HepG2 (cell line): ENCODE results near the gene NES. TPM values are rescaled to one million over a fixed set of nuclear protein-coding genes. Genes with fewer than 3 reads are reported as not detected.

Experiments
- HDAC1 ChIP-seq: sonication (generic); formaldehyde crosslinking; IDR thresholded peaks from 2 replicates; pipeline ENCODE4 v1.5.1; 2020; ENCODE audit warnings: mild to moderate bottlenecking, missing genetic modification reagents
- HOXA3 ChIP-seq: sonication (generic); formaldehyde crosslinking; IDR thresholded peaks from 2 replicates; pipeline ENCODE4 v1.5.0; 2020; ENCODE audit warnings: missing genetic modification reagents
- IRF2 ChIP-seq: IDR thresholded peaks from 2 replicates; pipeline ENCODE4 v1.6.1; 2018; ENCODE audit warnings: missing genetic modification reagents, missing compliant biosample characterization
- MIXL1 ChIP-seq: IDR thresholded peaks from 2 replicates; pipeline ENCODE4 v1.6.1; 2016
- RFX1 ChIP-seq: fragments of 450-650 bp; IDR thresholded peaks from 2 replicates; pipeline ENCODE4 v1.6.1; 2017
- RFX3 ChIP-seq: IDR thresholded peaks from 2 replicates; pipeline ENCODE4 v1.6.1; 2016; ENCODE audit warnings: missing biosample characterization, missing genetic modification reagents
- TP53 ChIP-seq: sonication (generic); formaldehyde crosslinking; conservative IDR thresholded peaks from 2 replicates; pipeline ENCODE4 v1.4.0; 2020; ENCODE audit warnings: missing genetic modification reagents
- ZNF282 ChIP-seq: fragments of 450-650 bp; IDR thresholded peaks from 2 replicates; pipeline ENCODE4 v1.6.1; 2018; ENCODE audit not compliant: partially characterized antibody
- ZNF451 ChIP-seq: sonication (generic); formaldehyde crosslinking; IDR thresholded peaks from 2 replicates; pipeline ENCODE4 v1.5.0; 2020; ENCODE audit warnings: mild to moderate bottlenecking, missing genetic modification reagents
- ZNF468 ChIP-seq: sonication (generic); formaldehyde crosslinking; IDR thresholded peaks from 2 replicates; pipeline ENCODE4 v1.8.0; 2022; ENCODE audit warnings: mild to moderate bottlenecking, moderate library complexity, missing genetic modification reagents
- ZNF530 ChIP-seq: sonication (generic); formaldehyde crosslinking; IDR thresholded peaks from 2 replicates; pipeline ENCODE4 v1.5.0; 2020; ENCODE audit warnings: low read depth, mild to moderate bottlenecking, missing genetic modification reagents
- ZNF607 ChIP-seq: sonication (generic); formaldehyde crosslinking; IDR thresholded peaks from 2 replicates; pipeline ENCODE4 v1.5.1; 2020; ENCODE audit warnings: missing genetic modification reagents, mild to moderate bottlenecking, borderline replicate concordance
- ZNF781 ChIP-seq: sonication (generic); formaldehyde crosslinking; IDR thresholded peaks from 2 replicates; pipeline ENCODE4 v1.5.1; 2020; ENCODE audit warnings: borderline replicate concordance, mild to moderate bottlenecking, missing genetic modification reagents; ENCODE audit errors: not compliant biosample characterization
- ZNF878 ChIP-seq: sonication (generic); formaldehyde crosslinking; IDR thresholded peaks from 2 replicates; pipeline ENCODE4 v1.8.1; 2023; ENCODE audit warnings: mild to moderate bottlenecking, missing genetic modification reagents, moderate library complexity
- ZZZ3 ChIP-seq: sonication (generic); formaldehyde crosslinking; IDR thresholded peaks from 2 replicates; pipeline ENCODE4 v1.4.0; 2020; ENCODE audit warnings: missing genetic modification reagents, mild to moderate bottlenecking, borderline replicate concordance
- polyA plus RNA-seq, 8 experiments: library from polyadenylated mRNA; depleted of rRNA in 3 of 8; stranded (reverse) in 7 of 8; unstranded in 1 of 8; fragments of >200 nt; fragmentation: Illumina TruSeq in 4 of 8; extraction: Trizol in 4 of 8; gene quantifications; 2 replicates each; pipeline versions ENCODE4 v1.2.1 to v1.2.3, GENCODE V29; 2011 to 2016; ENCODE audit warnings: low read depth in 4 of 8, missing spikeins in 1 of 8, mixed read lengths in 1 of 8; ENCODE audit not compliant: insufficient read depth in 1 of 8
- total RNA-seq, 5 experiments: library from RNA; depleted of rRNA; stranded (reverse); fragments of >200 nt; fragmentation: Illumina TruSeq; extraction: Trizol; gene quantifications; 2 replicates each; pipeline ENCODE4 v1.2.3, GENCODE V29; 2016; ENCODE audit warnings: low read depth in 1 of 5
- TF ChIP-seq, protein P1 (sequence below): sonication (generic); formaldehyde crosslinking; IDR thresholded peaks from 2 replicates; pipeline ENCODE4 v1.4.0; 2020; ENCODE audit warnings: missing genetic modification reagents, borderline replicate concordance
- TF ChIP-seq, protein P2 (sequence below): sonication (generic); formaldehyde crosslinking; IDR thresholded peaks from 2 replicates; pipeline ENCODE4 v1.4.0; 2020; ENCODE audit warnings: mild to moderate bottlenecking, missing genetic modification reagents
- TF ChIP-seq, protein P3 (sequence below): sonication (generic); formaldehyde crosslinking; IDR thresholded peaks from 2 replicates; pipeline ENCODE4 v1.5.1; 2020; ENCODE audit warnings: mild to moderate bottlenecking, missing genetic modification reagents, moderate library complexity

NES gene
- total and polyA plus RNA-seq, 2 of the 13 experiments (the other 11 are each of a cell fraction or from before 2014, with no cell fraction given), result 1.7 to 16.6 TPM

DNA sequence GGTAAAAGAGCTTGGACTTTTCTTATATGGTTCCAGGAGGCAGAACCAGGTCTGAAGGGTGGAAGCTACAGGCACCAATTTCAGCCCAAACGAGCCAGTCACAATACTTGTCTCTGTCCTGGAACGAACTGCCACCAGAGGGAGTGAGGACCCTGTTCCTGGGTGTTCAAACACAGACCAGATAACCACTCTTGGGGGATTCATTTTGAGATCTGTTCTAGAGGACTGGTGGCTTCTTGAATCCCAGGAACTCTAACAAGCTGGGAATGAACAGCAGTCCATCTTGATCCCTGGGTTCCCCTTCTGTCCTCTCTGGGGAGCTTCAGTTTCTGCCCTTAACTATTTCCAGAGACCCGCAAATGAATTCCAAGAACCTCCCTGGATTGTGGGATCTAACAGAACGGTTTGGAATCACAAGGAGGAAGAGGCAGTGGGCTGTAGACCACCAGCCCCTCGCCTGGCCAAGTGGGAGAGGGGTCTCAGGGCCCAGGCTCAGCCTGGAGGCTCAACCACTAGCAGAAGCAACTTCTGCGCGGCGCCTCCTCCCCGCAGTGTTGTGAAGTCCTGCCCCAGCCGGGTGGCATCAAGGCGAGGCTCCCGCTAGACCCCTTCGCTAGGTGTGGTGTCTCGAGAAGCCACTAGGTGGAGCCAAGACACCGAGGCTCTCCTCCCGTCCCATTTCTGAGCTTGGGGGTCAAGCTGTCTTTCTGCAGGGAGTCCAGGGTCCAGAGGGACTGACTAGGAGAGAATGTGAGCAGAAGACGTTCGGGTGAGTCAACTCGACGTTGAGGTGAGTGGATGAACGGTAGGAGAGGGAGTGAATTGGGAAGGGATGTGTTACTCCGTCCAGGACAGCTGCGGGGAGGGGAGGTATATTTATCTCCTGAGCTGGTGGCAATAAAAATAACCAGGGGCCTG is 12.1 kb upstream of the NES start (continued):
- TF ChIP-seq ZZZ3 (CRISPR knock-in tag) (no peak), MIXL1 (no peak), HDAC1 (CRISPR knock-in tag) (no peak; the same call in 1 of the 2 replicates), ZNF781 (CRISPR knock-in tag) (no peak), ZNF282 (no peak), HOXA3 (CRISPR knock-in tag) (no peak), TP53 (CRISPR knock-in tag) (no peak), RFX3 (CRISPR knock-in tag) (no peak), ZNF451 (CRISPR knock-in tag) (no peak), ZNF607 (CRISPR knock-in tag) (0 out of 2 replicates have a peak, but pooled peaks have one; percentile 29), ZNF878 (CRISPR knock-in tag) (no peak), IRF2 (CRISPR knock-in tag) (no peak), RFX1 (no peak), ZNF530 (CRISPR knock-in tag) (no peak), ZNF468 (CRISPR knock-in tag) (no peak)
- TF ChIP-seq, protein P1, sequence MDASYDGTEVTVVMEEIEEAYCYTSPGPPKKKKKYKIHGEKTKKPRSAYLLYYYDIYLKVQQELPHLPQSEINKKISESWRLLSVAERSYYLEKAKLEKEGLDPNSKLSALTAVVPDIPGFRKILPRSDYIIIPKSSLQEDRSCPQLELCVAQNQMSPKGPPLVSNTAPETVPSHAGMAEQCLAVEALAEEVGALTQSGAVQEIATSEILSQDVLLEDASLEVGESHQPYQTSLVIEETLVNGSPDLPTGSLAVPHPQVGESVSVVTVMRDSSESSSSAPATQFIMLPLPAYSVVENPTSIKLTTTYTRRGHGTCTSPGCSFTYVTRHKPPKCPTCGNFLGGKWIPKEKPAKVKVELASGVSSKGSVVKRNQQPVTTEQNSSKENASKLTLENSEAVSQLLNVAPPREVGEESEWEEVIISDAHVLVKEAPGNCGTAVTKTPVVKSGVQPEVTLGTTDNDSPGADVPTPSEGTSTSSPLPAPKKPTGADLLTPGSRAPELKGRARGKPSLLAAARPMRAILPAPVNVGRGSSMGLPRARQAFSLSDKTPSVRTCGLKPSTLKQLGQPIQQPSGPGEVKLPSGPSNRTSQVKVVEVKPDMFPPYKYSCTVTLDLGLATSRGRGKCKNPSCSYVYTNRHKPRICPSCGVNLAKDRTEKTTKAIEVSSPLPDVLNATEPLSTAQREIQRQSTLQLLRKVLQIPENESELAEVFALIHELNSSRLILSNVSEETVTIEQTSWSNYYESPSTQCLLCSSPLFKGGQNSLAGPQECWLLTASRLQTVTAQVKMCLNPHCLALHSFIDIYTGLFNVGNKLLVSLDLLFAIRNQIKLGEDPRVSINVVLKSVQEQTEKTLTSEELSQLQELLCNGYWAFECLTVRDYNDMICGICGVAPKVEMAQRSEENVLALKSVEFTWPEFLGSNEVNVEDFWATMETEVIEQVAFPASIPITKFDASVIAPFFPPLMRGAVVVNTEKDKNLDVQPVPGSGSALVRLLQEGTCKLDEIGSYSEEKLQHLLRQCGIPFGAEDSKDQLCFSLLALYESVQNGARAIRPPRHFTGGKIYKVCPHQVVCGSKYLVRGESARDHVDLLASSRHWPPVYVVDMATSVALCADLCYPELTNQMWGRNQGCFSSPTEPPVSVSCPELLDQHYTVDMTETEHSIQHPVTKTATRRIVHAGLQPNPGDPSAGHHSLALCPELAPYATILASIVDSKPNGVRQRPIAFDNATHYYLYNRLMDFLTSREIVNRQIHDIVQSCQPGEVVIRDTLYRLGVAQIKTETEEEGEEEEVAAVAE, result no peak
- TF ChIP-seq, protein P2, sequence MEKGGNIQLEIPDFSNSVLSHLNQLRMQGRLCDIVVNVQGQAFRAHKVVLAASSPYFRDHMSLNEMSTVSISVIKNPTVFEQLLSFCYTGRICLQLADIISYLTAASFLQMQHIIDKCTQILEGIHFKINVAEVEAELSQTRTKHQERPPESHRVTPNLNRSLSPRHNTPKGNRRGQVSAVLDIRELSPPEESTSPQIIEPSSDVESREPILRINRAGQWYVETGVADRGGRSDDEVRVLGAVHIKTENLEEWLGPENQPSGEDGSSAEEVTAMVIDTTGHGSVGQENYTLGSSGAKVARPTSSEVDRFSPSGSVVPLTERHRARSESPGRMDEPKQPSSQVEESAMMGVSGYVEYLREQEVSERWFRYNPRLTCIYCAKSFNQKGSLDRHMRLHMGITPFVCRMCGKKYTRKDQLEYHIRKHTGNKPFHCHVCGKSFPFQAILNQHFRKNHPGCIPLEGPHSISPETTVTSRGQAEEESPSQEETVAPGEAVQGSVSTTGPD (CRISPR knock-in tag), result no peak
- TF ChIP-seq, protein P3, sequence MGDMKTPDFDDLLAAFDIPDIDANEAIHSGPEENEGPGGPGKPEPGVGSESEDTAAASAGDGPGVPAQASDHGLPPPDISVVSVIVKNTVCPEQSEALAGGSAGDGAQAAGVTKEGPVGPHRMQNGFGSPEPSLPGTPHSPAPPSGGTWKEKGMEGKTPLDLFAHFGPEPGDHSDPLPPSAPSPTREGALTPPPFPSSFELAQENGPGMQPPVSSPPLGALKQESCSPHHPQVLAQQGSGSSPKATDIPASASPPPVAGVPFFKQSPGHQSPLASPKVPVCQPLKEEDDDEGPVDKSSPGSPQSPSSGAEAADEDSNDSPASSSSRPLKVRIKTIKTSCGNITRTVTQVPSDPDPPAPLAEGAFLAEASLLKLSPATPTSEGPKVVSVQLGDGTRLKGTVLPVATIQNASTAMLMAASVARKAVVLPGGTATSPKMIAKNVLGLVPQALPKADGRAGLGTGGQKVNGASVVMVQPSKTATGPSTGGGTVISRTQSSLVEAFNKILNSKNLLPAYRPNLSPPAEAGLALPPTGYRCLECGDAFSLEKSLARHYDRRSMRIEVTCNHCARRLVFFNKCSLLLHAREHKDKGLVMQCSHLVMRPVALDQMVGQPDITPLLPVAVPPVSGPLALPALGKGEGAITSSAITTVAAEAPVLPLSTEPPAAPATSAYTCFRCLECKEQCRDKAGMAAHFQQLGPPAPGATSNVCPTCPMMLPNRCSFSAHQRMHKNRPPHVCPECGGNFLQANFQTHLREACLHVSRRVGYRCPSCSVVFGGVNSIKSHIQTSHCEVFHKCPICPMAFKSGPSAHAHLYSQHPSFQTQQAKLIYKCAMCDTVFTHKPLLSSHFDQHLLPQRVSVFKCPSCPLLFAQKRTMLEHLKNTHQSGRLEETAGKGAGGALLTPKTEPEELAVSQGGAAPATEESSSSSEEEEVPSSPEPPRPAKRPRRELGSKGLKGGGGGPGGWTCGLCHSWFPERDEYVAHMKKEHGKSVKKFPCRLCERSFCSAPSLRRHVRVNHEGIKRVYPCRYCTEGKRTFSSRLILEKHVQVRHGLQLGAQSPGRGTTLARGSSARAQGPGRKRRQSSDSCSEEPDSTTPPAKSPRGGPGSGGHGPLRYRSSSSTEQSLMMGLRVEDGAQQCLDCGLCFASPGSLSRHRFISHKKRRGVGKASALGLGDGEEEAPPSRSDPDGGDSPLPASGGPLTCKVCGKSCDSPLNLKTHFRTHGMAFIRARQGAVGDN (CRISPR knock-in tag), result peak; percentile 64
